K562 (cell line): ENCODE measurements around the gene CCND3. TPM values are rescaled to one million over a fixed set of nuclear protein-coding genes. Genes with fewer than 3 reads are reported as not detected.

Source experiments
- ARID4B ChIP-seq: sonication (generic); formaldehyde crosslinking; IDR thresholded peaks from 2 replicates; pipeline ENCODE4 v1.8.0; 2022; ENCODE audit warnings: mild to moderate bottlenecking, missing genetic modification reagents
- ATF2 ChIP-seq: sonication (generic); formaldehyde crosslinking; IDR thresholded peaks from 2 replicates; pipeline ENCODE4 v1.8.1; 2022; ENCODE audit warnings: missing genetic modification reagents
- CREBBP ChIP-seq: IDR thresholded peaks from one replicate; pipeline ENCODE4 v1.6.1; 2012; ENCODE audit warnings: low read depth, mild to moderate bottlenecking, control low read depth, inconsistent platforms, low read length
- HDAC1 ChIP-seq, 2 experiments: fragments of 450-650 bp; IDR thresholded peaks; 2 replicates each; pipeline ENCODE4 v1.6.1; 2016 to 2017; ENCODE audit warnings: inconsistent platforms in 1 of 2, mild to moderate bottlenecking in 1 of 2, moderate library complexity in 1 of 2
- HDAC2 ChIP-seq: fragments of 450-650 bp; IDR thresholded peaks from 2 replicates; pipeline ENCODE4 v1.6.1; 2016; ENCODE audit warnings: mild to moderate bottlenecking
- NKRF ChIP-seq: fragments of 450-650 bp; IDR thresholded peaks from 2 replicates; pipeline ENCODE4 v1.6.1; 2016; ENCODE audit warnings: borderline replicate concordance
- TAF15 ChIP-seq: fragments of 200-400 bp; formaldehyde crosslinking; IDR thresholded peaks from 2 replicates; pipeline ENCODE4 v1.6.1; 2017; ENCODE audit warnings: mild to moderate bottlenecking, low read depth, low read length, moderate library complexity
- TCFL5 ChIP-seq: fragments of 250-450 bp; sonication (Bioruptor Pico); conservative IDR thresholded peaks from 2 replicates; pipeline ENCODE4 v1.6.1; 2021; ENCODE audit warnings: mild to moderate bottlenecking, moderate library complexity, matching md5 sums
- ZBTB33 ChIP-seq: sonication (generic); formaldehyde crosslinking; IDR thresholded peaks from 2 replicates; pipeline ENCODE4 v1.8.1; 2023; ENCODE audit warnings: mild to moderate bottlenecking, missing genetic modification reagents
- ZNF239 ChIP-seq: fragments of 250-450 bp; sonication (Bioruptor Pico); IDR thresholded peaks from 2 replicates; pipeline ENCODE4 v1.4.0; 2020; ENCODE audit warnings: mild to moderate bottlenecking
- ZNF717 ChIP-seq: fragments of 250-450 bp; sonication (Bioruptor Pico); IDR thresholded peaks from 2 replicates; pipeline ENCODE4 v1.5.0; 2021
- polyA plus RNA-seq, 8 experiments: library from polyadenylated mRNA; depleted of rRNA in 4 of 8; stranded (reverse) in 5 of 8; unstranded in 3 of 8; fragments of >200 nt; fragmentation: Nextera tagmentation in 2 of 8; fragmentation: Illumina TruSeq in 1 of 8; extraction: Ambion mirVana in 2 of 8; extraction: Trizol in 1 of 8; gene quantifications; 2 replicates each; pipeline versions ENCODE4 v1.2.1 to v1.2.3, GENCODE V29; 2011 to 2014; ENCODE audit warnings: inconsistent platforms in 1 of 8, missing spikeins in 1 of 8
- total RNA-seq, 7 experiments: library from RNA; depleted of rRNA in 6 of 7; stranded (reverse); fragments of >200 nt in 6 of 7; fragmentation: Illumina TruSeq in 2 of 7; extraction: Trizol in 2 of 7; gene quantifications; 2 replicates each; pipeline versions ENCODE4 v1.2.1 to v1.2.3, GENCODE V29; 2011 to 2021; ENCODE audit warnings: low replicate concordance in 1 of 7
- TF ChIP-seq, protein P1 (sequence below): fragments of 450-650 bp; formaldehyde crosslinking; IDR thresholded peaks from 2 replicates; pipeline ENCODE4 v1.4.0; 2020; ENCODE audit warnings: mild to moderate bottlenecking, mixed read lengths
- TF ChIP-seq, protein P2 (sequence below): sonication (generic); formaldehyde crosslinking; IDR thresholded peaks from 2 replicates; pipeline ENCODE4 v1.8.0; 2022; ENCODE audit warnings: missing genetic modification reagents, mild to moderate bottlenecking, borderline replicate concordance

The CCND3 gene
- total and polyA plus RNA-seq, 9 of the 15 experiments (the other 6 are each of a cell fraction or from before 2014, with no cell fraction given): 21.5 to 204 (median 97.4) TPM

DNA sequence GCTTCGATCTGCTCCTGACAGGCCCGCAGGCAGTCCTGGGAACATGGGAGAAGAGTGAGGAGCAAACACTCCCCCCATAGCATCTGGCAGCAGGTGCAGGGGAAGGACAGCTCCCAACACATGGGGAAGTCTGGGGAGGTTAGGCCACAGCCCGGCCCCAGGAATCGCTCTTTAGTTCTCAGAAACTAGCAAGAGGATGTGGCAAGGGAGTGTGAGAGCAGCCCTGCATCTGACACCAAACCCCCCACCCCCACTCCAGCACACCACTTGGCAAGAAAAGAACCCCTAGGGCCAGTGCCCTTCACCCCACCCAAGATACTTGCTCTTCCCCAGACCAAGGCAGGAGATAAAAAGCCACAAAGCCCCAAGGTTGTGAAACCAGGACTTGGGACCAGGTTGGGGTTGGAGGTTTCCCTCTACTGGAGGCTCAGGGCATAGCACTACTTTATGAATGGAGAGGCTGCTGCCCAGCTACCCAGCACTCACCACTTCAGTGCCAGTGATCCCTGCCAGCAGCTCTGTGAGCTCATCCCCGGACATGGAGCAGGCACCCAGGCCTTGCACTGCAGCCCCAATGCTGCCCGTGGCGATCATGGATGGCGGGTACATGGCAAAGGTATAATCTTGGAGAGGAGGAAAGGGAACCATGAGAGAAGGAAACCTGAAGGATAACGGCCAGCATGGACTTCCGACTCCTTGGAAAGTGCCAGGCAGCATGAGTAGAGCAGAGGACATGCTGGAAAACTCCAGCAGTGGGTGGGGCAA is 5.4 kb downstream of the CCND3 start (continued):
- peak; percentile 82 for TF ChIP-seq ZBTB33 (CRISPR knock-in tag)
- TF ChIP-seq TAF15: no peak
- no peak for TF ChIP-seq ZNF717 (CRISPR knock-in tag)
- peak; percentile 53; the same call in 1 of the 2 replicates for TF ChIP-seq ZNF239 (CRISPR knock-in tag)
- peak; percentile 84 for TF ChIP-seq ARID4B (CRISPR knock-in tag)
- TF ChIP-seq NKRF: no peak
- no peak for TF ChIP-seq CREBBP
- peak; percentile 83; the same call in 1 of the 2 replicates for TF ChIP-seq HDAC2
- TF ChIP-seq HDAC1 (IDR thresholded peaks at IDR 0.05): peak; percentile 32 to 81; a peak in 2 of 4 replicates
- TF ChIP-seq, protein P1, sequence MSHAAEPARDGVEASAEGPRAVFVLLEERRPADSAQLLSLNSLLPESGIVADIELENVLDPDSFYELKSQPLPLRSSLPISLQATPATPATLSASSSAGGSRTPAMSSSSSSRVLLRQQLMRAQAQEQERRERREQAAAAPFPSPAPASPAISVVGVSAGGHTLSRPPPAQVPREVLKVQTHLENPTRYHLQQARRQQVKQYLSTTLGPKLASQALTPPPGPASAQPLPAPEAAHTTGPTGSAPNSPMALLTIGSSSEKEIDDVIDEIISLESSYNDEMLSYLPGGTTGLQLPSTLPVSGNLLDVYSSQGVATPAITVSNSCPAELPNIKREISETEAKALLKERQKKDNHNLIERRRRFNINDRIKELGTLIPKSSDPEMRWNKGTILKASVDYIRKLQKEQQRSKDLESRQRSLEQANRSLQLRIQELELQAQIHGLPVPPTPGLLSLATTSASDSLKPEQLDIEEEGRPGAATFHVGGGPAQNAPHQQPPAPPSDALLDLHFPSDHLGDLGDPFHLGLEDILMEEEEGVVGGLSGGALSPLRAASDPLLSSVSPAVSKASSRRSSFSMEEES: no peak
- TF ChIP-seq TCFL5 (CRISPR knock-in tag): no peak; the same call in 1 of the 2 replicates
- TF ChIP-seq, protein P2, sequence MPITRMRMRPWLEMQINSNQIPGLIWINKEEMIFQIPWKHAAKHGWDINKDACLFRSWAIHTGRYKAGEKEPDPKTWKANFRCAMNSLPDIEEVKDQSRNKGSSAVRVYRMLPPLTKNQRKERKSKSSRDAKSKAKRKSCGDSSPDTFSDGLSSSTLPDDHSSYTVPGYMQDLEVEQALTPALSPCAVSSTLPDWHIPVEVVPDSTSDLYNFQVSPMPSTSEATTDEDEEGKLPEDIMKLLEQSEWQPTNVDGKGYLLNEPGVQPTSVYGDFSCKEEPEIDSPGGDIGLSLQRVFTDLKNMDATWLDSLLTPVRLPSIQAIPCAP (CRISPR knock-in tag): no peak
- no peak for TF ChIP-seq ATF2 (CRISPR knock-in tag)
